ENCODE measurements around the gene BEST1.
A peak's percentile ranks its signal among the peaks of the same experiment; 100 is the strongest.

BEST1 gene

GRCh38 chr11:61967924-61968757 is 18.0 kb downstream of the BEST1 start:
- DNase-seq (ENCODE audit: low read depth) = peak; percentile 93

GRCh38 chr11:61968758-61969390 is 18.7 kb downstream of the BEST1 start:
- H3K4me3 ChIP-seq (ENCODE audit: low read depth, low read length) = peak overlapping the region; percentile 69
- TF ChIP-seq CTCF (IDR thresholded peaks at IDR 0.05; ENCODE audit: low read depth, low read length) = no peak
- no peak for TF ChIP-seq POLR2A (IDR thresholded peaks at IDR 0.05; ENCODE audit: extremely low read depth, insufficient read length)
- TF ChIP-seq MAX (IDR thresholded peaks at IDR 0.05; ENCODE audit: low read depth, low read length) = no peak
- TF ChIP-seq MYC (IDR thresholded peaks at IDR 0.05; ENCODE audit: low read depth, low read length) = no peak
- no peak for DNase-seq (ENCODE audit: low read depth)

More at GRCh38 chr11:61967924-61968757, 18.0 kb downstream of the BEST1 start:
- 0 out of 2 replicates have a peak, but pooled peaks have one; percentile 20 for TF ChIP-seq MAX (IDR thresholded peaks at IDR 0.05; ENCODE audit: low read depth, low read length)
- TF ChIP-seq MYC (IDR thresholded peaks at IDR 0.05; ENCODE audit: low read depth, low read length) = peak; percentile 8; the same call in 1 of the 2 replicates
- no peak for TF ChIP-seq CTCF (IDR thresholded peaks at IDR 0.05; ENCODE audit: low read depth, low read length)
- peak overlapping the region; percentile 69 for H3K4me3 ChIP-seq (ENCODE audit: low read depth, low read length)

- DNase-seq (ENCODE audit: low read depth) = no peak
- no peak overlapping the region for H3K4me3 ChIP-seq (ENCODE audit: low read depth, low read length)
- no peak for TF ChIP-seq POLR2A (IDR thresholded peaks at IDR 0.05; ENCODE audit: extremely low read depth, insufficient read length)
- TF ChIP-seq CTCF (IDR thresholded peaks at IDR 0.05; ENCODE audit: low read depth, low read length) = no peak
- TF ChIP-seq MYC (IDR thresholded peaks at IDR 0.05; ENCODE audit: low read depth, low read length) = no peak
- TF ChIP-seq MAX (IDR thresholded peaks at IDR 0.05; ENCODE audit: low read depth, low read length) = no peak
Measured at GRCh38 chr11:61969391-61969758, 19.2 kb downstream of the BEST1 start.

GRCh38 chr11:61969838-61970662 is 19.9 kb downstream of the BEST1 start:
- peak; percentile 91 for DNase-seq (ENCODE audit: low read depth)
- 0 out of 2 replicates have a peak, but pooled peaks have one; percentile 19 for TF ChIP-seq MYC (IDR thresholded peaks at IDR 0.05; ENCODE audit: low read depth, low read length)
- TF ChIP-seq POLR2A (IDR thresholded peaks at IDR 0.05; ENCODE audit: extremely low read depth, insufficient read length) = no peak
- H3K4me3 ChIP-seq (ENCODE audit: low read depth, low read length) = no peak overlapping the region

GRCh38 chr11:61971248-61972111 is 21.3 kb downstream of the BEST1 start:
- no peak overlapping the region for H3K4me3 ChIP-seq (ENCODE audit: low read depth, low read length)
- peak; percentile 74 for TF ChIP-seq MAX (IDR thresholded peaks at IDR 0.05; ENCODE audit: low read depth, low read length)
- peak; percentile 61 for TF ChIP-seq MYC (IDR thresholded peaks at IDR 0.05; ENCODE audit: low read depth, low read length)
- TF ChIP-seq CTCF (IDR thresholded peaks at IDR 0.05; ENCODE audit: low read depth, low read length) = no peak
- peak; percentile 99 for DNase-seq (ENCODE audit: low read depth)

Data from NB4 (cell line).